HG02938 (cell line): Measurements from ENCODE around the gene SEC14L6.

Experiments used
- ATAC-seq: cut with Tn5 transposase; IDR thresholded peaks from one replicate; pipeline ENCODE4 v1.9.1; 2021; ENCODE audit warnings: mild to moderate bottlenecking, moderate library complexity; ENCODE audit not compliant: unreplicated experiment

The SEC14L6 gene

DNA sequence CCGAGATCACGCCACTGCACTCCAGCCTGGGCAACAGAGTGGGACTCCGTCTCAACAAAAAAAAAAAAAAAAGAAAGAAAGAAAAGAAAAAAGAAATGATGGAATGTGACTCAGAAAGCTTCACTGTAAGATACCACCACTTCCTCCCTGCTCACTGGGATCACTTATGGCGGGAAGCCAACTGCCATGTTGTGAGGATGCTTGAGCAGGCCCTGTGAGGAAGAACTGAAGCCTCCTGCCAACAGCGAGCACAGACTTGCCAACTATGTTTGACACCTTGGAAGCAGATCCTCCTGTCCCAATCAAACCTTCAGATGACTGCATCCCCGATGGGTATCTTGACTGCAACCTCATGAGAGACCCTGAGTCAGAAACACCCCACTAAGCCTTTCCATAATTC is 8.3 kb downstream of the SEC14L6 start:
- ATAC-seq, result no peak

DNA sequence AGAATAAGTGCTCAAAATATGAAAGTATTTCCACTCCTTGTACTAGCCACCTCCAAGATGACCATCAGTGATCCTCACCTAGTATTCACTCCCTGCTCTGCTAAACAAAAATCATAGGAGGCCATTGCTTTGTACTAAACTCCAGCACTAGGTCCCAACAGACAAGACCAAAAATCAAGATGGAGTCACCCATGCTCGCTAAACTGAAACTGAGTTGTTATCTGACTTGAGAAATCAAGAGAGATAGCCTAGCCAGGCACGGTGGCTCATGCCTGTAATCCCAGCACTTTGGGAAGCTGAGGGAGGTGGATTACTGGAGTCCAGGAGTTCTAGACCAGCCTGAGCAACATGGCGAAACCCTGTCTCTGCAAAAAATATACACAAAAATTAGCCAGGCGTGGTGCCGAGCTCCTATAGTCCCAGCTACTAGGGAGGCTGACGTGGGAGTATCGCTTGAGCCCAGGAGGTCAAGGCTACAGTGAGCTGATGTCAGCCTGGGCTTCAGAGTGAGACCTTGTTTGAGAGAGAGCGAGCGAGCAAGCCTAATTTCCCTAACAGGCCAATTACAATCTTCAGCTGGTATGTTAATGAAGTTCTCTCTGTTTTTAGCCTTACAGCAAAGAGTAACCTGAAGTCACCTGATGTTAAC is 9.3 kb downstream of the SEC14L6 start:
- no peak for ATAC-seq

DNA sequence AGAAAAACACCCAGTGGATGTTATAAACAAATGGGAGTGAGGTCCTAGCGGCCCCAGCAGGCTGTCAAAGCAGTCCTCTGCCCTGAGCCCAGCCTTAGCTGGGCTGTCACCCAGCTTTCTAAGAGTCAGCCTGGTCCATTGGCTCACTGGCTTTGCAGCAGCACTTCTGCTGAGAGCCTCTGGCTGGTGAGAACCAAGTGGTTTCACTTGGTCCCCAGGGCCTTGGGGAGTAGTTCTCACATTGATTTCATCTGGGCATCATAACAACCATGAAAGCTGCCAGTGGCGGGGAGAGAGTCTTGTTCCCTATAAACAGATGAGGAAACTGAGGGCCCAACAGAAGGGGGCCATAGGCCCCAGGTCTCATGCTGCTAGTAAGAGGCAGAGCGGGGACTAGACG is 11.4 kb downstream of the SEC14L6 start:
- no peak for ATAC-seq

DNA sequence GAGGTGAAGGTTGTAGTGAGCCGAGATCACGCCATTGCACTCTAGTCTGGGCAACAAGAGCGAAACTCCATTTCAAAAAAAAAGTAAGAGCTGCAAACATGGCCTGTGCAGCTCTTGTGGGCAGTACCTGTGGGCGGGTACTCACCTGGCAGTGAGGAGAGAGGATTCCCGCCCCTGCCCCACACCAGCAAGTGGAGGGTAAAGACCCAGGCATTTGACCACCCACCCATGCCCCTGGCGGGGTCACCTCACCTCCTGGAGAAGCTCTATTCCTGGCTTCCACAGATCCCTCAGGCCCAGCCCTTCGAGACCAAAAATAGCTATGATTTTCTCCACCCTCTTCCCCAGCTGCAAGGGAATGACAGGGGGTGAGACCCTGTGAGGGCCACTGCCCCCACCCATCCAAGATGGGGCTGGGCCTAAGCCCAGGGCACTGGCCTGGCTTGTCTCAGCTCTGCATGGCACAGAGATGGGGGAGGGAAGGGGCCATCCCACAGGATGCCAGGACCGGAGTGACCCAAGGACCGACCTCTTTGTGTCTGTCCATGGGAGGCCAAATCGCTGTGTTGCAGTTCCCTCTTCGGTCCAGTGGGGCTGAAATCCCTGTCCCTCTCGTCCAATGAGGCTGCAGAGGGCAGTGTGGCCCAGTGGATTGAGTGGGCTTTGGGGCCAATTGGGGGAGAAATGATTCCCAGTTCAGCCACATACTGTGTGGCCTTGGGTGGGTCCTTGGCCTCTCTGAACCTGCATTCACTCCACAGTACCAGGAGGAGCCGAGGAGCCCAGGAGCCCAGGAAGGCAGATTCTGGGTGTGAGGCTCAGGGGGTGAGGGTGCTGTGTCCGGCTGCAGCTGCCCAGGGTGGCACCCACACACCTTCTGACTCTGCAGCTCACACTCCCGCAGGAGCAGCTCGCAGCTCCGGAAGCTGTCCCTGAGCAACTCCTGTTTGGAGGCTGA is 14.6 kb downstream of the SEC14L6 start:
- ATAC-seq, result no peak

DNA sequence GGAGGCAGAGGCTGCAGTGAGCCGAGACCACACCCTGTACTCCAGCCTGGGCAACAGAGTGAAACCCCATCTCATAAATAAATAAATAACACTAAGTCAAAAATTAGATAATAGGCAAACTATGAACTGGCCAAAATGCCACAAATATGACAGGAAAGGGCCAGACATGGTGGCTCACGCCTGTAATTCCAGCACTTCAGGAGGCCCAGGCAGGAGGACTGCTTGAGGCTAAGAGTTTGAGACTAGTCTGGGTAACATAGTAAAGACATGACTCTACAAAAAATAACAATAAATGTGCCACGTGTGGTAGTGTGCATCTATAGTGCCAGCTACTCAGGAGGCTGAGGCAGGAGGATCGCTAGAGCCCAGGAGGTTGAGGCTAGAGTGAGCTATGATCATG is 19.9 kb downstream of the SEC14L6 start:
- no peak for ATAC-seq

DNA sequence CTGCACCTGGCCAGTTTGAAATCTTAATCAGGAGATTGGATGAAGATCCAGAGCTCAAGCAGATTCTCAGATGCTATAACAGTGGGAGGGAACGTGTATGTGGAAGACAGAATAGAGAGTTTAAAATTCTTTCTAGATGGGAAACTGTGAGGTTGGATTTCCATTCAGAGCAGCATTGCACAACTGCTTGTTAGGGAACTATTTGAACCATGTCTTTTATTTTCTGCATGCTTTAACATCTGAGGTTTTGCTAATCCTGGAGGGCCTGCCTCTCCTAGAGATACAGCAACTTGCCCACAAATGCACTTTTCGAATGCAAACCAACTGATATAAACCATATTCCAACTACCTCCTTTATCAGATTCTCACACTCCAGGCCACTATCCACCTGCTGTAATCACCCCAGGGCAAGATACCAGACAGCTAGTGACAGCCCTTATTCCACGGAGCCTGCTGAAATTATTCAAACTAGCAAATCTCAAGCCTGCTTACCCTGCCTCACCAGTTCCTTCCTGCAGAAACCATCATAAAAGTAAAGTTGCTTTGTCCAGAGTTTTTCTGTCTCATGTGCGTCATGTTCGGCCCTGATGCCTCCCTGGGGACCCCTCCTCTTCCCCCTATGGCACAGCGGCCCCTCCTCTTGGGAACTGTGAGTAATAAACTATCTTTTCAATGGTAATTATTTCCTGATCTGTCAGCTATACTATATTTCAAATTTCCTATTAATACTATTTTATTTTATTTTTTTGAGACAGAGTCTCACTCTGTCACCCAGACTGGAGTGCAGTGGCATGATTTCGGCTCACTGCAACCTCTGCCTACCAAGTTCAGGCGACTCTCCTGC is 22.7 kb downstream of the SEC14L6 start:
- ATAC-seq, result no peak

DNA sequence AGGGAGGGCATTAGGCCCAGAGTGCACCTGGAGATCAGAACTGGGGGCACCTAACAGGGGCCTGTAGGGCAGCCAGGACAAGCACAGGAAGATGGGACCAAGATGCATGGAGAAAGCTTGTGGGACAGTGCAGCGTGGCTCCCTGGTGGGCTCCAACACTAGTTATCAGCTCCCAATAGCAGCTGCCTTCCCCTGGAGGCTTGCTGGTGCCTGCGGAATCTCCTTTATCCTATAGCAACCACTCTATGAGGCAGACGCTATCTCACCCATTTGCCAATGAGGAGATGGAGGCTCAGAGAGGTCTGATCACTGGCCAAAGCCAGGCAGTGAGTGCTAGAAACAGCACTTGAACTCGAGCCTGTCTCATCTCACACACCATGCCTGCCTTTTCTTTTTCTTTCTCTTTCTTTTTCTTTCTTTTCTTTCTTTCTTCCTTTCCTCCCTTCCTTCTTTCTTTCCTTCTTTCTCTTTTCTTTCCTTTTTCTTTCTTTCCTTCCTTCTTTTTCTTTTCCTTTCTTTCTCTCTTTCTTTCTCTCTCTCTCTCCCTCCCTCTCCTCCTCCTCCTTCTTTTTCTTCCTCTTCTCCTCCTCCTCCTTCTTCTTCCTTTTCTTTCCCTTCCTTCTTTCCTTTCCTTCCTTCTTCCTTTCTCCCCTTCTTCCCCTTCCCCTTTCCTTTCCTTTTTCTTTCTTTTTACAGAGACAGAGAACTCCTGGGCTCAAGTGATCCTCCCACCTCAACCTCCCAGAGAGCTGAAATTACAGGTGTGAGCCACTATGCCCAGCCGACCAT is 25.0 kb downstream of the SEC14L6 start:
- no peak for ATAC-seq

DNA sequence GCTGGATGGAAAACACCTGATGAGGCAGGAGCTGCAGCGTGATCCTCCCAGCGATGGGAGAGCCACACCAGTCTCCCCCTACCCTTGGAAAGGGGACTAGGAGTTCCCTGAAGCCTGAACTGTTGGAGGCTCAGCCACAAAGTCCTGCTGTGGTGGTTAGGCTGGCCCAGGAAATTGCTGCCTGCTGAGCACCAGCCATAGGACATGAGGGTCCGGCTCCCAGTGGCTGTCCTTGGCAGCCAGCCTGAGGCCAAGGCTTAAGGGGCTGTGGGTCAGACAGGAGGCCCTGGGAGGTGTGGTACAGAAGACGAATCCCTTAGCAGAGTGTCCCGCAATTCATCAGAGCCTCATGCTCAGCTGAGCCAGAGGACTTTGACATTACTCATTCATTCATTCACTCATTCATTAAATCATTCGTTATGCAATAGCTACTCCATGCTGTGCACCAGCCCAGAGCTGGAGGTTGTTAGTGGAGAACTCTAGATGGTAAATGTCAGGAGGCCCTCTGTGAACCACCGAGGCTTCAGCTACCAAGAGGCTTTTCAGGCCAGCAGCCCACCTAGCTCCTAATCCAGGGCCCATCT is 26.6 kb downstream of the SEC14L6 start:
- no peak for ATAC-seq

DNA sequence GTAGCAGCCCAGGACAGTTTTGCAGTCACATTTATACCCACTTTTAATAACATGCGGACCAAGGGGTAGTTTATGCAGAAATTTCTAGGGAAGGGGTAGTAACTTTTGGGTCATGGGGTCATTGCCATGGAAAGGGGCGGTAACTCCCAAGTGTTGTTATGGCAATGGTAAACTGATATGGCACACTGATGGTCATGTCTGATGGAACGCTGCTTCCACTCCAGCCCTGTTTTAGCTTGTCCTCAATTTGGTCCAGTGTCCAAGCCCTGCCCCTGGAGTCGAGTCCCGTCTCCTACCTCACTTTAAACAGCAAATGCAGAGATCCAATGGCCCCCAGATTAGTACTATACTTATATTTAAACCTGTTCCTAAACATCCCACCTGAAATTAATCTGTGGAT is 29.8 kb downstream of the SEC14L6 start:
- no peak for ATAC-seq

DNA sequence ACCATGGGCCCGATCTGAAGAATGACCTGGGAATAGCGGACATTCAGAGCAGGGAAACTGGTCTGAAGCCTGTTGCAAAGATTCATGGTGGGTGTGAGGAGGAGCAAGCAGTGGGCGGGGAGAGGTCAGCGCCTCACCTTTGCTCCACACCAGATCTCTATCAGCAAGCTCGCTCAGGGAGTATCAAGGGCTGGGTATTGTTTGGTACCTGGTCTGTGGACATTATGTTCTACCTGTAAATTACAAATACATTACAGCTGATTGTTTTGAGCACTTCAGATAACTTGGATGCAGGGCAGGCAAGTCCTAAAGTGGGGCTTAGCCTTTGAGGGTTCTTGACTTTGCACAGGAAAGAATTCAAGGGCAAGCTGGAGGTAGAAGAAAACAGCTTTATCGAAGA is 30.3 kb downstream of the SEC14L6 start:
- ATAC-seq, result no peak

DNA sequence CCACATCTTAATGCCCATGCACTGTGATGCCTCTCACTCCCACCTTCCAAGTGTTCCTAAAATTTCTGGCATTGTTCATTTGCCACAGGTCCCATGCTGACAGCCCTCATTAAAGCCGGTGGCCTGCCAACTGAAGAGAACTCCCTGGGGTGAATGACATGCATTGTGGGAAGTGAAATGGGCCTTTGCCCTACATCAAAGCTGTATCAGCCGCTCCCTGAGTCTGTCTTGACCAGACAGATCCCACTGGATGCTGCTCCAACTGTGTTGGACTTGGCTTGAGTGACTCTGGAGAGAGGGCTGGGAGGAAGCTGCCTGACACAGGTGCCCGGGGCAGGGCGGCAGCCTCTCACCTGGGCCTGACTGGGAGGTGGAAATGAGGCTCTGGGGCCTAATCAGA is 32.3 kb downstream of the SEC14L6 start:
- no peak for ATAC-seq

DNA sequence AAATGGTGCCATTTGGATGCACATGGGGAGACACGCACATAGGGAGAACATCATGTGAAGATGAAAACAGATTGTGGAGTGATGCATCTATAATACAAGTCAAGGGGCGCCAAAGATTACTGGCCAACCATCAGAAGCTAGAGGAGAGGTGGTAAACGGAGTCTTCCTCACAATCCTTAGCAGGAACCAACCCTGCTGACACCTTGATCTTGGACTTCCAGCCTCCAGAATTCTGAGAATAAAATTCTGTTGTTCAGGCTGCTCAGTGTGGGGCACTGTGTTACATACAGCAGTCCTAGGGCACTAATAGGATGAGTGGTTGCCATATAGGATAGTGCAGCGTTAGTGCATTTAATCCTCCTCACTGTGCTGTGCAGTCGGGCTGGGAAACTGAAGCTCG is 33.1 kb downstream of the SEC14L6 start:
- no peak for ATAC-seq

DNA sequence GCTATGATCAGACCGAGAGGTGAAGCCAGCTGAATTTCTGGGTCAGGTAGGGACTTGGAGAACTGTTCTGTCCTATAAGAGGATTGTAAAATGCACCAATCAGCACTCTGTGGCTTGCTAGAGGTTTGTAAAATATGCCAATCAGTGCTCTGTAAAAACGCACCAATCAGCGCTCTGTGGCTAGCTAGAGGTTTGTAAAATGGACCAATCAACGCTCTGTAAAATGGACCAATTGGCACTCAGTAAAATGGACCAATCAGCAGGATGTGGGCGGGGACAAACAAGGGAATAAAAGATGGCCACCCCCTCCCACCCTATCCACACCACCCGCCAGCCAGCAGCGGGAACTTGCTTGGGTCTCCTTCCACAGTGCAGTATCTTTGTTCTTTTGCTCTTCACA is 34.6 kb downstream of the SEC14L6 start:
- ATAC-seq, result no peak

DNA sequence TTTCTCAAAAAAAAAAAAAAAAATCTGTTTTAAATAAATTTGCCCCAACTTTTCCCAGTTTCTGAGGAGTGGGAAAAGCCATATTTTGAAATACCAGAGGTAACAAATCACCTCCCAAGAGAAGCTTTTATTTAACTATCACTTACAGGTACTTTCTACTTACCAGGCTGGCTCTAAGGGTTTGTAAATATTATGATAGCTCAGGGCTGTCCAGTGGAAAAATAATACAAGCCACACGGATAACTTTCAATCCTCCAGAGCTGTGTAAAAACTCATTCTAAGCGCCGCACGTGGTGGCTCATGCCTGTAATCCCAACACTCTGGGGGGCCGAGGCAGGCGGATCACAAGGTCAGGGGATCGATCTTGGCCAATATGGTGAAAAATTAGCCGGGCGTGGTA is 35.4 kb downstream of the SEC14L6 start:
- no peak for ATAC-seq

DNA sequence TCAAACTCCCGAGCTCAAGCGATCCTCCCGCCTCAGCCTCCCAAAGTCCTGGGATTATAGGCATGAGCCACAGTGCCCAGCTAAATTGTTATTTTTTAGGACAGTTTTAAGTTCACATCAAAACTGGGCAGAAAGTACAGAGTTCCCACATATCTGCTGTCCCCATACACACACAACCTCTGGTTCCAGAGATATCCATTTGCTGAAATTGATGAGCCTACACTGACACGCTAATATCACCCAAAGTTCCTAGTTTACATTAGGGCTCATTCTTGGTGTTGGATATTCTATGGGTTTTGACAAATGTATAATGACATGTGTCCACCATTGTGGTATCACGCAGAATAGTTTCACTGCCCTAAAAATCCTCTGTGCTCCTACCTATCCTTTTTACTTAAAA is 38.3 kb downstream of the SEC14L6 start:
- ATAC-seq, result no peak

DNA sequence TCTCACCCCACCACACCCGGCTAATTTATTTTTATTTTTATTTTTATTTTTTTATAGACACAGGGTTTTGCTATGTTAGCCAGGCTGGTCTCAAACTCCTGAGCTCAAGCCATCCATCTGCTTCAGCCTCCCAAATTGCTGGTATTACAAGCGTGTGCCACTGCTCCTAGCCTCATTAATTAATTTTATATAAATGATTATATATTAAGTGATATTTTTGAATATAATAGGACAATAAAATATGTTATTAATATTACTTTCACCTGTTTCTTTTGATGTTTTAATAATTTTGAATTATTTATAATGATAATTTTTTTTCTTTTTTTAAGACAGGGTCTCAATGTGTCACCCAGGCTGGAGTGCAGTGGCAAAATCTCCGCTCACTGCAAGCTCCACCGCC is 38.9 kb downstream of the SEC14L6 start:
- ATAC-seq, result no peak

DNA sequence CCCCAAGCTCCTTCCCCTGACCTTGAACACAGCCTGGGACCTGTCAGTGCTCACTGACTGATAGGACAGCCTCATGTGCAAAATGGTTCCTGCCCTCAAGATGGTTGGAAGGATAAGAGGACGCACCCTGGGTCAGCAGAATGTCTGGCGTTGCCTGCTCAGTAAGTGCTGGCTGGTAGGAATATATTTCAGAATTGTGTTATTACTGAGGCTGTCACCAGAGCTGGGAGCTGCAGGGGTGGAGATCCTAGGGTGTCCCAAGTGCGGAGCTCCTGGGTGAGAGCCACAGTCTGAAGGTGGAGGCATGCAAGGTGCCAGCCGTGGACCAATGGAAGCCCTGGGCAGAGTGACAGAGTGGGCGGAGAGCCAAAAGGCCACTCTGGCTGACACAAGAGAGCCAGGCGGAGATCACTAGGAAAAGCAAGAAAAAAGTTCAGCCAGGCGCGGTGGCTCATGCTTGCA is 40.0 kb downstream of the SEC14L6 start:
- ATAC-seq, result no peak

DNA sequence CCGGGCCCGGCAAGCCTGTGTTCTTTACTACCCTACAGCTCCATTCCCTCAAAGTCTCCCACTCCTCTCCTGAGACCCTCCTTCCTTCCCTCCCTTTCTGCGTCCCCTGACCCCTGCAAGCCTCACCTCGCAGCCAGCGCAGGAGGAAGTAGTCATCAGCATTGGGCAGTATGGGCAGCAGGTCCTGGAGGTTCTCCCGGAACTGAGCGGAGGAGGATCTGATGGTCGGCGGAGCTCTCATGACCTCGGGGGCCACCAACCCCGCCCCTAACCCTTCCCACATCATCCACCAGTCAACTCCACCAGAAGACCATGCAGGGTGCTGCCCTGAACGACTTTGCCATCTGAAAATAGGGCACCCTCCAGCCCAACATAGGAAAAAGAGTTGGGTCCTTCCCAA is 43.0 kb downstream of the SEC14L6 start:
- no peak for ATAC-seq

DNA sequence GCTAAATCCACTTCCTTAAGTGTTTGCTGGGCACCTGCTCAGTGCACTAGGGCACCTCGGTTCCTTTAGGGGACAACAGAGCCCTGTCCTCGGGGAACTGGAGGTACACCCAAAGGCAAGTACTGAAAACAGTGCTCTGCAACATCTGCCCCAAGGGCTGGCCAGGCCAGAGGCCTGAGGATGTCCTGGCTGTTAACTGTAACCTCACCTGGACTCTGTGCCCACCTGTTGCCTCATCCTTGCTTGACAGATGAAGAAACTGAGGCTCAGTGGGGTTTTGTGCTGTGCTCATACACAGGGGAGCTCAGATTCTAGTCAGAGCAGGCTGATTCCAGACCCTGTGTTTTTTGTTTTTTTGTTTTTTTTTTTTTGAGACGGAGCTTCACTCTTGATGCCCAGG is 43.6 kb downstream of the SEC14L6 start:
- ATAC-seq, result no peak

DNA sequence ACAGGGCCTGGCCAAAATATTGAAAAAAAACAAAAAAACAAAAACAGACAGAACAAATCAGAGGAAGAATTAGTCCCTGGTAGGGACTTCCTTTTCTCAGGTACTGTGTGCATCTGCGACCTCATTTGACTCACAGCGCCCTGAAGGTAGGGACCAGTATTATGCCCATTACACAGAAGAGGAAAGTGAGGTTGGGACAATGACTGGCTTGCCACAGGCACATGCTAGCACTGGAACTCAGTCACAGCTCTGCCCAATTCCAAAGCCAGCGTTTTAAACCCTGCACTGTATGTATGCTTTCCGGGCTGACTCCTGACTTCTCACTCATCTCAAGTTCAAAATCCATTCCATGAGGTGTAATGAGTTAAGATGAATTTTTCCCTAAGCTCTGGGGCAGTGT is 44.4 kb downstream of the SEC14L6 start:
- no peak for ATAC-seq
